Sigmoid colon (tissue), 7 donors: ENCODE results near the gene SPI1. TPM values are rescaled to one million over a fixed set of nuclear protein-coding genes. Genes with fewer than 3 reads are reported as not detected.

ENCODE experiments used
- DNase-seq: peaks from one replicate; pipeline ENCODE4 v3.0.0-alpha.2; 2019
- H3K27ac ChIP-seq, 4 donors: fragments of 200-600 bp; sonication (generic); one replicate each; pipeline ENCODE4 v1.5.1; 2016 to 2019; ENCODE audit warnings: mild to moderate bottlenecking in 1 of 4
- H3K27me3 ChIP-seq, 3 donors: fragments of 200-600 bp; sonication (generic); one replicate each; pipeline ENCODE4 v1.5.1; 2019; ENCODE audit warnings: mild to moderate bottlenecking in 1 of 3
- H3K36me3 ChIP-seq, 4 donors: fragments of 200-600 bp; sonication (generic); one replicate each; pipeline ENCODE4 v1.5.1; 2016 to 2019
- H3K4me1 ChIP-seq, 4 donors: fragments of 200-600 bp; sonication (generic); one replicate each; pipeline ENCODE4 v1.5.1; 2017 to 2019
- H3K4me3 ChIP-seq, 4 donors: fragments of 200-600 bp; sonication (generic); one replicate each; pipeline ENCODE4 v1.5.1; 2017 to 2019; ENCODE audit warnings: mild to moderate bottlenecking in 2 of 4, moderate library complexity in 1 of 4
- H3K9me3 ChIP-seq, 4 donors: fragments of 200-600 bp in 3 of 4; sonication (generic) in 3 of 4; one replicate each; pipeline versions ENCODE4 v1.5.1 to v1.6.1; 2013 to 2019
- CTCF ChIP-seq, 4 experiments: fragments of 450-650 bp in 3 of 4; fragments of 200-600 bp in 1 of 4; IDR thresholded peaks; one replicate each; pipeline ENCODE4 v1.5.1; 2016 to 2019; ENCODE audit warnings: antibody characterized with exemption in 4 of 4, mild to moderate bottlenecking in 3 of 4, moderate library complexity in 2 of 4
- EP300 ChIP-seq, 4 donors: sonication (generic); formaldehyde crosslinking; IDR thresholded peaks; one replicate each; pipeline ENCODE4 v1.6.1; 2017; ENCODE audit warnings: antibody characterized with exemption in 4 of 4
- POLR2A ChIP-seq, 2 donors: fragments of 450-650 bp; IDR thresholded peaks; one replicate each; pipeline ENCODE4 v1.6.1; 2016; ENCODE audit warnings: antibody characterized with exemption in 2 of 2, mild to moderate bottlenecking in 2 of 2, moderate library complexity in 2 of 2
- POLR2AphosphoS5 ChIP-seq, 4 donors: sonication (generic); formaldehyde crosslinking; IDR thresholded peaks; one replicate each; pipeline ENCODE4 v1.6.1; 2017; ENCODE audit warnings: antibody characterized with exemption in 4 of 4
- WGBS, 2 donors: extraction: QIAGEN DNeasy Blood & Tissue Kit; methylation state at CpG; one replicate each; pipeline ENCODE4 v1.1.7; 2013; 5-methylcytosine and 5-hydroxymethylcytosine counted together
- intact Hi-C: fragments of 100-400 bp; cut with DNase I; formaldehyde crosslinking; loops from one replicate; pipeline ENCODE4 v1.15.1; 2023
- polyA plus RNA-seq, 3 donors: library from polyadenylated mRNA; stranded (reverse); fragments of 200-250 nt; gene quantifications; one replicate each; pipeline ENCODE4 v1.2.3, GENCODE V29; 2013
- total RNA-seq, 4 donors: library from RNA; depleted of rRNA; stranded (reverse); fragments of >200 nt; gene quantifications; one replicate each; pipeline ENCODE4 v1.1.0, GENCODE V29; 2016
- donor health status: healthy with polysubstance abuse.
- donor health status: Bipolar disorder and iron deficiency.
- donor health status: healthy.

SPI1 gene
- total and polyA plus RNA-seq, 7 donors: 10.5 to 29.8 (median 19.7) TPM

- no peaks in the 10 kb centered on the region for H3K27me3 ChIP-seq
- peaks cover 0 to 4% (median 0%) of the 10 kb centered on the region in 4 donors for H3K4me1 ChIP-seq
- intact Hi-C loops: no loop called here
- no peaks in the 10 kb centered on the region for H3K9me3 ChIP-seq
- 65 to 77% methylated on average over 16 of the region's 16 CpGs for WGBS, 2 donors
- peak overlapping the region in 2 of 4 donors; percentile 2 for H3K27ac ChIP-seq
- TF ChIP-seq POLR2AphosphoS5 (IDR thresholded peaks at IDR 0.05): no peak
- TF ChIP-seq EP300 (IDR thresholded peaks at IDR 0.05): no peak
- TF ChIP-seq CTCF (IDR thresholded peaks at IDR 0.05): no peak
- TF ChIP-seq POLR2A (IDR thresholded peaks at IDR 0.05): no peak
- peaks cover 8 to 26% (median 15%) of the 10 kb centered on the region in 4 donors for H3K36me3 ChIP-seq
- no peak for DNase-seq
- H3K4me3 ChIP-seq: no peak overlapping the region
Observed at GRCh38 chr11:47329987-47330931, 48.1 kb downstream of the SPI1 start.

- WGBS, 2 donors: 89 to 91% methylated on average over 12 of the region's 12 CpGs
- no peak for DNase-seq
- H3K4me3 ChIP-seq: no peak overlapping the region
- no peak overlapping the region for H3K27ac ChIP-seq
- H3K27me3 ChIP-seq: no peaks in the 10 kb centered on the region
- TF ChIP-seq EP300 (IDR thresholded peaks at IDR 0.05) (no peak), POLR2AphosphoS5 (IDR thresholded peaks at IDR 0.05) (no peak), POLR2A (IDR thresholded peaks at IDR 0.05) (no peak), CTCF (IDR thresholded peaks at IDR 0.05) (no peak)
- intact Hi-C loops: no loop called here
- H3K4me1 ChIP-seq: peaks cover 0 to 4% (median 0%) of the 10 kb centered on the region in 4 donors
- H3K36me3 ChIP-seq: peaks cover 8 to 26% (median 15%) of the 10 kb centered on the region in 4 donors
- no peaks in the 10 kb centered on the region for H3K9me3 ChIP-seq
Observed at GRCh38 chr11:47329431-47329986, 48.8 kb downstream of the SPI1 start.

GRCh38 chr11:47328449-47329390, 49.6 kb downstream of the SPI1 start:
- WGBS, 2 donors: 89 to 91% methylated on average over 29 of the region's 29 CpGs
- H3K27ac ChIP-seq: no peak overlapping the region
- intact Hi-C loops: no loop called here
- peaks cover 0 to 4% (median 0%) of the 10 kb centered on the region in 4 donors for H3K4me1 ChIP-seq
- no peaks in the 10 kb centered on the region for H3K9me3 ChIP-seq
- DNase-seq: no peak
- H3K4me3 ChIP-seq: no peak overlapping the region
- no peak for TF ChIP-seq POLR2A (IDR thresholded peaks at IDR 0.05)
- TF ChIP-seq POLR2AphosphoS5 (IDR thresholded peaks at IDR 0.05): no peak
- TF ChIP-seq EP300 (IDR thresholded peaks at IDR 0.05): no peak
- TF ChIP-seq CTCF (IDR thresholded peaks at IDR 0.05): no peak
- H3K36me3 ChIP-seq: peaks cover 8 to 26% (median 15%) of the 10 kb centered on the region in 4 donors
- no peaks in the 10 kb centered on the region for H3K27me3 ChIP-seq

- peaks cover 8 to 26% (median 15%) of the 10 kb centered on the region in 4 donors for H3K36me3 ChIP-seq
- DNase-seq: no peak
- peaks cover 0 to 4% (median 0%) of the 10 kb centered on the region in 4 donors for H3K4me1 ChIP-seq
- H3K4me3 ChIP-seq: no peak overlapping the region
- WGBS, 2 donors: 92 to 94% methylated on average over 5 of the region's 5 CpGs
- H3K27ac ChIP-seq: no peak overlapping the region
- no peak for TF ChIP-seq EP300 (IDR thresholded peaks at IDR 0.05)
- no peak for TF ChIP-seq POLR2AphosphoS5 (IDR thresholded peaks at IDR 0.05)
- no peak for TF ChIP-seq POLR2A (IDR thresholded peaks at IDR 0.05)
- no peak for TF ChIP-seq CTCF (IDR thresholded peaks at IDR 0.05)
- intact Hi-C loops: no loop called here
- no peaks in the 10 kb centered on the region for H3K9me3 ChIP-seq
- no peaks in the 10 kb centered on the region for H3K27me3 ChIP-seq
Observed at GRCh38 chr11:47327949-47328348, 50.4 kb downstream of the SPI1 start.
